G401.6 (cell line): ENCODE data around the gene MIS12.

Source experiments
- FAIRE-seq: peaks from 2 replicates; lab custom pipeline; 2012; peaks lifted over from hg19 to GRCh38; lab: Jason Lieb, UNC

The MIS12 gene

GRCh38 chr17:5486206-5487124 lies at the start of gene MIS12:
Gene MIS12 (plus strand): TSS chr17:5486566. CDS start chr17:5488863, 2,297 bp downstream.
- peak; percentile 90 for FAIRE-seq

GRCh38 chr17:5437721-5438317 lies 48.5 kb upstream of the MIS12 start:
- no peak for FAIRE-seq

GRCh38 chr17:5438716-5439445 lies 47.5 kb upstream of the MIS12 start, which contains the start of gene C1QBP:
Gene C1QBP (minus strand): TSS chr17:5439155. CDS start chr17:5439073, 82 bp downstream.
- peak; percentile 94 for FAIRE-seq

GRCh38 chr17:5439446-5439764 lies 47.0 kb upstream of the MIS12 start:
- FAIRE-seq, result no peak

GRCh38 chr17:5443728-5444127 lies 42.6 kb upstream of the MIS12 start:
- FAIRE-seq, result no peak

- no peak for FAIRE-seq
Measured at GRCh38 chr17:5444209-5444608, 42.2 kb upstream of the MIS12 start.

GRCh38 chr17:5446786-5447185 lies 39.6 kb upstream of the MIS12 start:
- no peak for FAIRE-seq

GRCh38 chr17:5464717-5465507 lies 21.5 kb upstream of the MIS12 start:
- FAIRE-seq, result no peak

- FAIRE-seq, result no peak
Measured at GRCh38 chr17:5466295-5466694, 20.1 kb upstream of the MIS12 start.

- FAIRE-seq, result no peak
Measured at GRCh38 chr17:5467416-5467815, 18.9 kb upstream of the MIS12 start.

GRCh38 chr17:5468075-5468473 lies 18.3 kb upstream of the MIS12 start:
- no peak for FAIRE-seq

GRCh38 chr17:5472511-5472910 lies 13.9 kb upstream of the MIS12 start:
- peak; percentile 27 for FAIRE-seq

GRCh38 chr17:5473906-5474305 lies 12.5 kb upstream of the MIS12 start:
- FAIRE-seq, result no peak

- no peak for FAIRE-seq
Measured at GRCh38 chr17:5478992-5479391, 7.4 kb upstream of the MIS12 start.

GRCh38 chr17:5480962-5481361 lies 5.4 kb upstream of the MIS12 start:
- FAIRE-seq, result no peak

- FAIRE-seq, result no peak
Measured at GRCh38 chr17:5481451-5481850, 4.9 kb upstream of the MIS12 start.

- no peak for FAIRE-seq
Measured at GRCh38 chr17:5485270-5486205, 828 bp upstream of the MIS12 start, which contains the start of gene DERL2. Gene DERL2 (minus strand): TSS chr17:5486178. CDS start chr17:5486161, 17 bp downstream.

- no peak for FAIRE-seq
Measured at GRCh38 chr17:5488752-5489151, 2.4 kb downstream of the MIS12 start.

GRCh38 chr17:5492970-5493369 lies 6.6 kb downstream of the MIS12 start:
- no peak for FAIRE-seq

- no peak for FAIRE-seq
Measured at GRCh38 chr17:5499476-5500231, 13.3 kb downstream of the MIS12 start.
